Heart left ventricle (tissue), 13 donors: ENCODE results near the gene PPP2R5B.

Experiments
- CTCF ChIP-seq, 12 donors: fragments of 200-600 bp; sonication (generic) in 4 of 12; IDR thresholded peaks; one replicate each; pipeline versions ENCODE4 v1.5.0 to v1.8.0; 2018 to 2022; ENCODE audit warnings: antibody characterized with exemption in 12 of 12, mild to moderate bottlenecking in 5 of 12
- POLR2A ChIP-seq, 2 donors: fragments of 450-650 bp; IDR thresholded peaks; one replicate each; pipeline ENCODE4 v1.6.1; 2017; ENCODE audit warnings: antibody characterized with exemption in 2 of 2, mild to moderate bottlenecking in 2 of 2, moderate library complexity in 2 of 2
- donor health status: ischemic (EF 13 %, LVEDD 7.1; RV severe dilation, severe dysfunction).
- donor health status: DM: no; HTN: yes; CAD: no.
- donor health status: DM: no; HTN: no; CAD: no.
- donor health status: ischemic (EF 25% LVEDD 6.9; RV normal size, moderate dysfunction).
- donor health status: ischemic (EF 25% LVEDD 5.7; RV mildly dilated, moderate dysfunction).
- donor health status: ischemic (EF 35%, LVEDD 5.7; RV mildly dilated, moderate dysfunction).
- donor health status: nonischemic (EF 11% LVEDD 7.7; RV severe dilation, severe dysfunction).
- donor health status: DM: yes; HTN: yes; CAD: no.
- donor health status: PGD.
- donor health status: ischemic (EF 29% LVEDD 5.4; RV normal size, mild dysfunction).
- donor health status: nonischemic (EF 23%, LVEDD 6.1; RV moderate dilation, normal function).

GRCh38 chr11:64930340-64930739 is 5.9 kb downstream of the PPP2R5B start:
- TF ChIP-seq CTCF (IDR thresholded peaks at IDR 0.05) = no peak
- TF ChIP-seq POLR2A (IDR thresholded peaks at IDR 0.05) = no peak
